Measurements from ENCODE around the gene PLD1. TPM values are rescaled to one million over a fixed set of nuclear protein-coding genes. Genes with fewer than 3 reads are reported as not detected.

The PLD1 gene
- total RNA-seq, 1 donor from 2014 or later: 13.9 TPM

- no peaks in the 10 kb centered on the region for H3K27me3 Mint-ChIP-seq (ENCODE audit: unreplicated experiment)
- no peak for DNase-seq (ENCODE audit: extremely low spot score, unreplicated experiment)
- TF ChIP-seq CTCF (IDR thresholded peaks at IDR 0.05): no peak
- H3K4me1 Mint-ChIP-seq (ENCODE audit: unreplicated experiment): peaks cover 42% of the 10 kb centered on the region
- H3K9me3 Mint-ChIP-seq (ENCODE audit: unreplicated experiment): no peaks in the 10 kb centered on the region
- no peak overlapping the region for H3K4me3 Mint-ChIP-seq (ENCODE audit: unreplicated experiment)
- peak overlapping the region; percentile 83 for H3K27ac Mint-ChIP-seq (ENCODE audit: unreplicated experiment)
- peaks cover 4% of the 10 kb centered on the region for H3K36me3 Mint-ChIP-seq (ENCODE audit: unreplicated experiment)
Measured at GRCh38 chr3:171654809-171655208, 155.5 kb downstream of the PLD1 start.

DNA sequence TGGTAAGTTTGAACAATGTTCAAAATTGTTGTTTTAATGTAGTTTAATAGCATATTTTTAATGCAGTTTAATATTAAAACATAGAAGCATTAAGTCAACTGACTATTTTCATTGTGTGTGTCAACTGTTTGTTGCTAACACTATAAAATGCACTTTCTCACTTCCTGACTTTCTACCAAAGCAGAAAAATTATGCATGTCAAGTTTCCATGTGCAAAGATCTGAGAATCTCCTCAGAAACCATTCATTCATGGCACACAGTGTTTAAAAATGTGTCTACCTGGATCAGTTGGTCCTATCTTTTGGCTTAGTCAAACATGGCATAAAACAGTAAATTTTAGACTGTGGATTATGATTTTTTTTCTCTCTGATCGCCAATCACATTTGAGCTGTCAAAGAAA is 156.0 kb downstream of the PLD1 start:
- no peak for TF ChIP-seq CTCF (IDR thresholded peaks at IDR 0.05)
- Mint-ChIP-seq H3K4me3 (ENCODE audit: unreplicated experiment) (no peak overlapping the region), H3K4me1 (ENCODE audit: unreplicated experiment) (peaks cover 38% of the 10 kb centered on the region), H3K36me3 (ENCODE audit: unreplicated experiment) (peaks cover 4% of the 10 kb centered on the region), H3K27ac (ENCODE audit: unreplicated experiment) (peak overlapping the region; percentile 83), H3K9me3 (ENCODE audit: unreplicated experiment) (no peaks in the 10 kb centered on the region), H3K27me3 (ENCODE audit: unreplicated experiment) (no peaks in the 10 kb centered on the region)
- no peak for DNase-seq (ENCODE audit: extremely low spot score, unreplicated experiment)

DNA sequence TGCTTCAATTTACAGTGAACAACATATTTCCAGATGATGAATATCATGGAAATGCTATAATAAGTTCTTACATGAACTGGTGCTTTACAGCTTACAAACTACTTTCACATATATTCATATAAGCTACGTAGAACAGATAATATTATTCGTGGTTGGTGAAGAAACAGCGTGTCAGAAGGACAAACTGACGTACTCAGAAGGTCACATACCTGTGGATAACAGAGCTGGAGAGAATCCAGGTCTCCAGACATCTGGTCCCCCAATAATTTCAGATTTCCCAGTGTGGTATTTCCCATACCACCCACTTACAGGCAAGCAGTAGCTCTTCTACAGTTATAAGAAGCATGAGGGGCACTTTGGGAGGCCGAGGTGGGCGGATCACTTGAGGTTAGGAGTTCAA is 156.6 kb downstream of the PLD1 start:
- Mint-ChIP-seq H3K27me3 (ENCODE audit: unreplicated experiment) (no peaks in the 10 kb centered on the region), H3K4me3 (ENCODE audit: unreplicated experiment) (no peak overlapping the region), H3K27ac (ENCODE audit: unreplicated experiment) (peak overlapping the region; percentile 23), H3K4me1 (ENCODE audit: unreplicated experiment) (peaks cover 31% of the 10 kb centered on the region), H3K36me3 (ENCODE audit: unreplicated experiment) (peaks cover 4% of the 10 kb centered on the region), H3K9me3 (ENCODE audit: unreplicated experiment) (no peaks in the 10 kb centered on the region)
- no peak for DNase-seq (ENCODE audit: extremely low spot score, unreplicated experiment)
- no peak for TF ChIP-seq CTCF (IDR thresholded peaks at IDR 0.05)

DNA sequence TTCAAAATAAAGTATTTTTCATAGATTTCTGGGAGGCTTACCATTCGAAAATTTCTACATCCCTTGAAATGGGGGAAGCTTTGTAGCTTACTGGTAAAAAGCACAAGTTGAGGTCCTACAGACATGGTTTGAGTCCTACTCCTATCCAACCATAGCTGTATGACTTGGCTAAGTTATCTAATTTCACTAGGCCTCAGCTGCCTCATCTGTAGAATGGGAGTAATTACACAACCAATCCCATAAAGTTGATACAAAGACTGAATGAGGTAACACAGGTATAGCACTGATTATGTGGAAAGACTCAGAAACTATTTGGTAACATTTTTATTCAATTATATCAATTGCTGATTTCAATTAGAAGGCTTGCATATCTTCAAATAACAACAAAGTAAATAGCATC is 157.4 kb downstream of the PLD1 start:
- Mint-ChIP-seq H3K4me3 (ENCODE audit: unreplicated experiment) (no peak overlapping the region), H3K9me3 (ENCODE audit: unreplicated experiment) (no peaks in the 10 kb centered on the region), H3K27me3 (ENCODE audit: unreplicated experiment) (no peaks in the 10 kb centered on the region), H3K4me1 (ENCODE audit: unreplicated experiment) (peaks cover 24% of the 10 kb centered on the region), H3K27ac (ENCODE audit: unreplicated experiment) (no peak overlapping the region), H3K36me3 (ENCODE audit: unreplicated experiment) (peaks cover 4% of the 10 kb centered on the region)
- TF ChIP-seq CTCF (IDR thresholded peaks at IDR 0.05): no peak
- no peak for DNase-seq (ENCODE audit: extremely low spot score, unreplicated experiment)

DNA sequence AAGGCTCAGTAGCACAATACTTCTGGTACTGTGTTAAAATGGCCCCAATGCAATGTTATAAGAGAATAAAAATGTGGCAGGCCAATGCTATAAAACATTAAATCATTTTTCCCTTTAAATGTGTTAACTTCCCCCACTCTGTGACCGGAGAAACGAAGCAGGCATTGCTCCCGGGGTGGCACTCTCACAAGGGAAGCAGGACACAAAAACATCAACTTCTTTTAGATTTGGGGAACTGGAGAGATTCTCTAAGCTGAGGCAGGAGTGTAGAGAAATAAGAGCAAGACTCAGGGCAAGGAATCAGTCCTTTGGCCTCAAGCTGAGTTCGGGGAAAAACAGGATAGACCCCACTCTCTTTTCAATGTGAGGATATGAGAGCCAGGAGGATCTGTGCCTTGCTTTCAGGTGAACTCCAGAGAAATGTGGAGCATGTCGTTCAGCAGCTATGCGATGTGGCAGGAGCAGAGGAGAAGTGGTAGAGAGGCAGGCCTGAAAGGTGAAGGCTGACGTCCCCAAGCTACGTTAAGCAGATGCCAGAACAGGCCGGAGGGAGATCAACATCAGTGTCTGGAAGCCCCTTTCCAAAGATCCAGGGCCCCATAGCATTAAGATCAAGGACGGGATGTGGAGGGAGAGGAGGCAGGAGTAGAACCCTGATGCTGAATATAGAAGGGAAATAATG is 160.2 kb downstream of the PLD1 start:
- Mint-ChIP-seq H3K4me1 (ENCODE audit: unreplicated experiment) (peaks cover 20% of the 10 kb centered on the region), H3K4me3 (ENCODE audit: unreplicated experiment) (no peak overlapping the region), H3K9me3 (ENCODE audit: unreplicated experiment) (no peaks in the 10 kb centered on the region), H3K27me3 (ENCODE audit: unreplicated experiment) (no peaks in the 10 kb centered on the region), H3K27ac (ENCODE audit: unreplicated experiment) (no peak overlapping the region), H3K36me3 (ENCODE audit: unreplicated experiment) (peaks cover 4% of the 10 kb centered on the region)
- no peak for TF ChIP-seq CTCF (IDR thresholded peaks at IDR 0.05)
- DNase-seq (ENCODE audit: extremely low spot score, unreplicated experiment): no peak
